ENCODE measurements around the gene SLC27A5.
"Not testable (repeated sequence)": the region's sequence is repeated elsewhere in the genome, so short reads cannot be mapped to it uniquely, and the experiment has no call there.

Gene SLC27A5

DNA sequence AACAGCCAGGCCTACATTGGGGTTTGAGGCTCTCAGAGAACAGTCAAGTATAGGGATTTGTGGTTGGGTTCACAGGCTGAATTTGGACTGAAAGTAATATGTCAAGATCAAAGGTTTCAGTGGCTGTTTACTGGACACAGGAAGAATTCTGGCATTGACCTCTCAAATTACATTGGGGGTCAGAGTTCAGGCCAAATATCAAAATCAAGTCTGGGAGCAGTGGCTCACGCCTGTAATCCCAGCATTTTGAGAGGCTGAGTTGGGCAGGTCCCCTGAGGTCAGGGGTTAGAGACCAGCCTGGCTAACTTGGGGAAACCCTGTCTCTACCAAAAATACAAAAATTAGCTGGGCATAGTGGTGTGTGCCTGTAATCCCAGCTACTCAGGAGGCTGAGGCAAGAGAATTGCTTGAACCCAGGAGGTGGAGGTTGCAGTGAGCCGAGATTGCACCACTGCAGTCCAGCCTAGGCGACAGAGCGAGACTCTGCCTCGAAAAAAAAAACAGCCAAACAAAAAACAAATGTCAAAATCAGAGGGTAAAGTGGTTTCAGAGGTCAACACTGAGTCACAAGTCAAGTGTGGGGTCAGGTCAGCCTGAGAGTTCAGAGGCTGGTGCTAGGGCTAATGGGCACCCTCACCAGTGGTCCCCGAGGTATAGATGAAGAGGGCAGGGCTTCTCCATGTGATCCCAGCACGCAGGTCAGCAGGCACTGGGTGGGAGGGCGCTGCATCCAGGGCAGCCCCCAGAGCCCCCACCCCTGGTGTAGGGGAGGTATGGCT lies 1.5 kb downstream of the SLC27A5 start:
- peak in 1 of 10 donors; percentile 34 for DNase-seq
- intact Hi-C loops (cut with DNase I) = no loop called here

DNA sequence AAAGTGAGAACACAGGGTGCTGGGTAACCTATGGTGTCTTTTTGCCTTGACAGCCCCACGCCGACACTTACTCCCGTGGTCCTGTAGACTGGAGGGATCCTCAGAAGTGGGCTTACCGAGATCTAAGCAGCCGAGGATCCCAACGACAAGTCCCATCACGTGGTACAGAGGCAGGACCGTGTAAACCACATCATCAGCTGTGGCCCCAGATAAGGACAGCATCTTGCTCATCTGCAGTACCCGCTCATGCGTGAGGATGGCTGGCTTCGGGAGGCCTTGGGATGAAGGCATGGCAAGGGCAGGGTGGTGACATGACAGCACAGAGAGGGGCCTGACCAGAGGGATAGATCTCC lies 2.1 kb downstream of the SLC27A5 start:
- peak in 1 of 10 donors; percentile 49 for DNase-seq
- intact Hi-C loops (cut with DNase I) = no loop called here

DNA sequence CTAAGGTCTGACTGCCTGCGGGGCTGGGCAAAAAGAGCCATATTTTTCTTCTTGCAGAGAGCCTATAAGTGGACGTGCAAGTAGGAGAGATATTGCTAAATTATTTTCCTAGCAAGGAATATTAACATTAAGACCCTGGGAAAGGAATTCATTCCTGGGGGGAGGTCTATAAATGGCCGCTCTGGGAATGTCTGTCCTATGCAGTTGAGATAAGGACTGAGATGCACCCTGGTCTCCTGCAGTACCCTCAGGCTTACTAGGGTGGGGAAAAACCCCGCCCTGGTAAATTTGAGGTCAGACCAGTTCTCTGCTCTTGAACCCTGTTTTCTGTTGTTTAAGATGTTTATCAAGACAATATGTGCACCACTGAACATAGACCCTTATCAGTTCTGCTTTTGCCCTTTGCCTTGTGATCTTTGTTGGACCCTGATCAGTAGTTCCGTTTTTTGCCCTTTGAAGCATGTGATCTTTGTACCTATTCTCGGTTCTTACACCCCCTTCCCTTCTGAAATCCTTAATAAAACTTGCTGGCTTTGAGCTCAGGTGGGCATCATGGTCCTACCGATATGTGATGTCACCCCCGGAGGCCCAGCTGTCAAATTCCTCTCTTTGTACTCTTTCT lies 4.1 kb downstream of the SLC27A5 start:
- DNase-seq; intact Hi-C loops (cut with DNase I): not testable (repeated sequence)

DNA sequence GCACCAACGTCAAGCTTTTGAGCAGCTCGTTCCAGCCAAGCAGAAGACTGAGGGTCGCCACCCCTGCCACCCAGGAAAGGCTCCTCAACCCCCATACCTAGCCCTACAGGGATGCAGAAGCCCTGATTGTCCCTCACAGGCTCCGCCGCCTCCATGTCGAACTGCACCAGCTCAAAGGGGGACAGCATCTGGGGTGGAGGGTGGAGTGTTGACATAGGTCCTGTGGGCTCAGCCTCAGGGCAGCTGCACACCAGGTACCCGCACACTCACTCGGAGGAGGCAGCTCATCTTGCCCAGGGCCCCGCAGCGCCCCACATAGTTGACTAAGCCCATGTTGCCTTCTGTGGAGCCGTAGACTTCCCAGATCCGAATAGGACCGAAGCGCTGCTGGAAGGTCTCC lies 11.6 kb downstream of the SLC27A5 start:
- no peak for DNase-seq
- intact Hi-C loops (cut with DNase I) = no loop called here

DNA sequence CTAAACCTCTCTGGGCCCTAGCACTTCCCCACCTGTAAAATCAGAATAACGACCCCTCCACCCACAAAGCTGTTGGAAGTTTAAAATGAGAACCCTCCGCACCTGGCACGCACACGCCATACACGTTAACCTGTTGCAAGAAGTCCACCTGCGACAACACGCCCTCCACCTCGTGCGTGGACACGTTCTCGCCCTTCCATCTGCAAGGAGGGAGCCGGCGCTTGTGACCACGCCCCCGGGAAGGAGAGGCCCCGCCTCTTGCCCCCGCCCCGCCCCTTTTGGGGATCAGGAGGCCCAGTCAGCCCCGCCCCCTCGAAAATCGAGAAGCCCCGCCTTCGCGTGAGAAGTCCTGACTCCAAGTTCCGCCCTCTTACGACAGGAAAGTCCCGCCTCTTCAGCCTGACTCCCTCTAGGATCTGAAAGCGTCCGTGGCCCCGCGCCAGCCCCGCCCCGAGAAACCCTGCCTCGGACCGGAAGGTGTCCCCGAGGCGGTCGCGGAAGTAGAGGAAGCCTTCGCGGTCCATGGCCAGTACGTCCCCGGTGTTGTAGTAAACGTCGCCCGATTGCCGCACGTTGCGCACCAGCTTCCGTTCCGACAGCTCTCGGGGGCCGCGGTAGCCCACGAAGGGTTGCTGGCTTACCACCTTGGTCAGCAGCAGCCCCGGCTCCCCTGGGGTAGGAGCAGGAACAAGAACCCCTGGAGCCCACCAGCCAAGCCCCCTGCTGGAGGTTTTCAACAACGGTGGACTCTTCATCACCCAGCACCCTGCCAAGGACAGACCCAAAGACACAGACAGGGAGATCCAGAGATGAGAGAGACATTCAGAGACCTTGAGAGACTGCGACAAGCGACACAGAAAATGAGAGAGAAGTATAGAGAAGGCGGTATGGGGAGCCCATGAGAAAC lies 12.5 kb downstream of the SLC27A5 start:
- intact Hi-C loops (cut with DNase I) = no loop called here
- peak; percentile 98 to 100 (median 100) for DNase-seq

DNA sequence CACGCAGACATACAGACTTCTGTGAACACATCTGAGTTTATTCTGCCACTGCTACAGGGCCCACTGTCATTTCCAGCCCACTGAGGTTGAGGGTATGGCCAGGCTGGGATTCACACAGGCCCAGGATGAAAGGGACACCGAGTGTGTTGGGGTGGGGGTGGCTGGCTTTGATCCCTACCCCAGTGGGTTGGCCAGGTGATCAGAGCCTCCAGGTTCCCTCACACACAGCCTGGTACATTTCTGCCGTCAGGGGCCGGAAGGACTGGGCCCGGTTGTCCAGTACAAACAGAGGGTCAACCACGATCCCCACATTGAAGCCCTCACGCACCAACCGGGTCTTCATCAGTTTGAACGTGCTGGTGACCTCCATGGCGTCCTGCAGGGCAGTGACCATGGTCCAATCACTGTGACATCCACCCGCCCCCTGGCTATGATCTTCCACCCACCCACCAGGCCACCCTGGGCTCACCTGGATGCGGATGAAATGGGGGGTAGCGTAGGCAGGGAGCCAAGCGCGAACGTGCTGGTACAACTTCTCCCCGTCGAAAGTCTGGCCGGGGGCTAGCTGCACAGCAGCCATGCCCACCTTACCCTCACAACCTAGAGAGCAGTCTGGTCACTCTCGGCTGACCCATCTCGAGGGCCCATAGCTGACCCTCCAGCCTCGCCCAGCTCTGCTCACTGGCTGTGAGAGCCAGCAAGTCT lies 13.3 kb downstream of the SLC27A5 start:
- intact Hi-C loops (cut with DNase I) = no loop called here
- no peak for DNase-seq

DNA sequence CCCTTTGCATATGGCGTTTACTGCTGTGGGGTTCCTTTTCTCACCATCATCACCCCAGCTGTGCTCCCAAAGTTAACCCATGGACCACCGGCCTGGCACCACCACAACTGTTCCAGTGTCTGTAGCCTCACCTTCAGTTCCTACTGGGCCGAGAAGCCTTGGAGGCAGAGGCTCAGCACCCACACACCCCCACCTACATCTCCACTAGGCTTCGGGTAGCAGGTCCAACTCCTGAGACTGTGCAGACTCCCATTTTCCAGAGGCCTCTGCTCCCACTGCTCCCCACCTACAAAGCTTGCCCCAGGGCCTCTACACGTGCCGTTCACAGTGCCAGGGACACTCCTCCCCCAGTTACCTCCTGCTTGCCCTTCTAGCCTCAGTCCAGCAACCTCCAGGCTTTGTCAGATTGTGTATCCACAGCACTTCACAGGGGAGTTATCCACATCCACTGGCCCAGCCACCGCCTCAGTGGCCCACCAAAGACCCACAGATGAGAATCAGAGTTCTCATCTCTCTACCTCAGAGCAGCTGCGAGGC lies 14.1 kb downstream of the SLC27A5 start:
- DNase-seq = no peak
- intact Hi-C loops (cut with DNase I) = no loop called here

DNA sequence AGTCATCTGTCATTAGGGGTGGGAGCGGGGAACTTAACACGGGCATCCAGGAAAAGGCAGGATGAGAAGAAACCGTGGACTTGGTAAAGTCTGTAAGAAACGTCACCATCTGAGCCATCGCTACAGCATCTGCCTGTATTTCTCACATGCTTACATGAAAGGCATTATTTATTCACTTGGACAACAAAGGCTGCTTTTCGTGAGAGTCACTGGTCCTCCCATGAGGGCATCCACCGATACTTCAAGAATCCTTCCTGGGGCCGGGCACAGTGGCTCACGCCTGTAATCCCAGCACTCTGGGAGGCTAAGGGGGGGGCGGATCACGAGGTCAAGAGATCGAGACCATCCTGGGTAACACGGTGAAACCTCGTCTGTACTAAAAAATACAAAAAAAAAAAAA lies 19.5 kb downstream of the SLC27A5 start:
- intact Hi-C loops (cut with DNase I) = no loop called here

DNA sequence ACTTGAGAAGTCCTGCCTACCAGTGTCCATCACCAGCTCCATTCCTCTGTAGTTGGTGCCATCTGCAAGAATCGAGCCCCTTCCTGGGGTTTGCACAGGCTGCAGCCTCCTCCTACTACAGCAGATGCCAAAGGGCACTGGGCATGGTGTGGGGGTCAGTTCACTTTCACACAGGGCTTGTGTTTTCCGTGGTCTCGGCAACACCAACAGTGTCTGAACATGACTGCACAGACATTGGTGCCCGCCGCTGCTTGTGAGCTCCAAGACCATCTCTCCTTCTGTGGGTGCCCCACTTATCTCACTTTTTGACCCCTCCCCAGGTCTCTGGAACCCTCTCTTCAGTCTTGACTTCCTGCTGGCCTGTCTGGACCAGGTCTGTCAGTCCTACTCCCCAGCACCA lies 20.4 kb downstream of the SLC27A5 start:
- intact Hi-C loops (cut with DNase I) = no loop called here
- no peak for DNase-seq

More for the DNA sequence above, 19.5 kb downstream of the SLC27A5 start:
- no peak for DNase-seq

DNA sequence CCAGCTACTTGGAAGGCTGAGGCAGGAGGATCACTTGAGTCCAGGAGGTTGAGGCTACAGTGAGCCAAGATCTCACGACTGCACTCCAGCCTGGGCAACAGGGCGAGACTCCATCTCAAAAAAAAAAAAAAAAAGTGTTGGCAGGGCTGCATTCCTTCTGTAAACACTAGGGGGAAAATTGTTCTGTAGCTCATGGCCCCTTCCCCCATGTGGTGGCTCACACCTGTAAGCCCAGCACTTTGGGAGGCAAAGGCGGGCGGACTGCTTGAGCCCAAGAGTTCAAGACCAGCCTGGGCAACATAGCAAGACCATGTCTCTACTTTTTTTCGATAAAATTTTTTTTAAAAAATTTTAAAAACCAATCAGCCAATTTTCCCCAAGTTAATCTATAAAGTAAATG lies 27.4 kb downstream of the SLC27A5 start:
- DNase-seq = peak in 2 of 10 donors; percentile 35 to 69
- intact Hi-C loops (cut with DNase I) = not testable (repeated sequence)

DNA sequence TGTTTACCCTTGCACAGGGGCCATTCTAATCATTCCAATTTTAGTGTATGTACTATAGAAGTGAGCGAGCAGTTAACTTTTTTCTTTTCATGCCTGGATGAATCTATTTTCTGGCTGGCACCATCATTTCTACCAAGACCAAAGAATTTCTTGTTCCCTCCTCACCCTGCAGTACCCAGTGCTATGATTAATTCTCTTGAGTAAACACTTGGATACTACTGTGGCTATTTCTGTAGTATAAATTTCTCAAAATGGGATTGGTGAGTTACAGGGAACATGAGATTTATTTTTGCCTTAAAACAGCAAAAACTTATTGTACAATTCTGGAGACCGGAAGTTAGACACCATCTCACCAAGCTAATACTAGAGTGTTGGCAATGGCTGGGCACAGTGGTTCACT lies 28.0 kb downstream of the SLC27A5 start:
- intact Hi-C loops (cut with DNase I) = no loop called here
- no peak for DNase-seq

DNA sequence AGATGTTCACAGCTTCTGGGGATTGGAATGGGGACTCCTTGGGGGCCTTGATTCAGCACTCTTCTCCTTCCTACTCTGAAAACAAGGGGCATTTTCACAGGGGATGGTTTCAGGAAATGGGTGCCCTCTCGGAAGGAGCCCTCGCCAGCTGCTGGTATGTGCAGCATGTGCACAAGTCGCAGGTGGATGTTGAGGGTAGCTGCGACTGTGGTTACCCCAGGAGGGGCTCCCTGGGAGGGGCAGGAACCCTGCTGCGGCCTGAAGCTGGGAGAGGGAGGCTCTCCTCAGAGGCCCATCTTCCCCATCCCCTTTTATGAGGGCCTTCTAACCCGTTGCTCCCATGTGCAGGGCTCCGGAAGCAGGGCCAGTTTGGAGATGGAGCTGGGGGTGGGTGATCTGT lies 29.4 kb downstream of the SLC27A5 start:
- intact Hi-C loops (cut with DNase I) = no loop called here
- peak in 2 of 10 donors; percentile 15 for DNase-seq

DNA sequence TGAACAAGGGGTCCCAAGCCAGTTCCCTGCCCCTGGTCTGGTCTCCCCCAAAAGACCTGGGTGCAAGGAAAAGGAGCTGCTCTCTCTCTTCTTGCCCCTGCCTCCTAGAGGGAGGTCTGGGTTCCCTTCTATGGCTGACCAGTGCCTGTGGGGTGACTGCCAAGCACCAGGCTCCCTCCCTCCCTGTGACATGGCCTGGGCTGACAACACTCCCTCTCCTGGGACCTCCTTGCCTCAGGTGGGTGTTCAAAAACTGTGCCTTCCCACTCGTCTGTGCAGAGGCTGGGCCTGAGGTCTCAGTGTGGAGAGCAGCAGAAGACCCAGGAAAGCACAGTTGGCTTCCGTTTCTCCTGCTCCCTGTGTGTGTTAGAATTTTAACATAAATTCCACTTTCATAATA lies 31.0 kb downstream of the SLC27A5 start:
- DNase-seq = no peak
- intact Hi-C loops (cut with DNase I) = no loop called here

DNA sequence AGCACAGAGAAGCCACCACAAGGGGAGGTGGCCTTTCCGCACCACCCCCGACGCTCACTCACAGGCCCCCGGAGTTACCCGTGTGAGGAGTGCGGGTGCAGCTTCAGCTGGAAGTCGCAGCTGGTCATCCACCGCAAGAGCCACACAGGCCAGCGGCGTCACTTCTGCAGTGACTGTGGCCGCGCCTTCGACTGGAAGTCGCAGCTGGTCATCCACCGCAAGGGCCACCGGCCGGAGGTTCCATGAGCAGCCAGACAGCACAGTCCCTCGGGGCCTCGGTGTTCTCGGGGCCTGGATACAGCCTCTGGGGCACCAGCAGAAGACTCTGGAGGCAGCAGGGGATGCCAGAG lies 31.3 kb downstream of the SLC27A5 start:
- intact Hi-C loops (cut with DNase I) = no loop called here
- peak in 2 of 10 donors; percentile 61 to 80 for DNase-seq

DNA sequence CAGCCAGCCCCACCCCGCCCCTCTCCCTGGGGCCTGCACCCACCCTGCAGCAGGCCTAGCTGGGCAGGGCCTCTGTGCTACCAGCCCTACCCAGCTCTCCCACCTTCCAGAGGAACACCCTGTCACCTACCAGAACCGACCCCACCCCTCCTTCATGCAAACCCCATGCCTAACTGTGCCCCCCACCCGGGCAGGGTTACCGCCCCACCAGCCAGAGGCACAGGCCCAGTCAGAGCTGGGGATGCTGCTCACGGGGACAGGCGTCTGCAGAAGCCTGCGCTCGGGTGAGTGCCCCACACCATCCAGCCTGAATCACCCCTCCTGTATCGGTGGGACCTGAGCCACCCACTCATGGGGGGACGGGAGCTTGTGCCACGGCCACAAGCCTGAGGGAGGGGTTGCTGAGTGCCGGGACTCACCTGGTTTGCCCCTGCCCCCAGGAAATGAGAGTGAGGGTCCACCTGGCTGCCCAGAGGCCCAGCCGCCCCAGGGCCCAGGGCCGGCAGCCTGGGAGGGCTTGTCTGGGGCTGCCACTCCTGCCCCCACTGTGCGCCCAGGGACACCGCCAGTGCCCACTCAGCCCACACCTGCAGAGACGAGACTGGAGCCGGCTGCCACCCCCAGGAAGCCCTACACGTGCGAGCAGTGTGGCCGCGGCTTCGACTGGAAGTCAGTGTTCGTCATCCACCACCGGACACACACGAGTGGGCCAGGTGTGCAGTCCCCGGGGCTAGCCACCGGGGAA lies 31.9 kb downstream of the SLC27A5 start:
- peak in 3 of 10 donors; percentile 55 to 85 (median 78) for DNase-seq
- intact Hi-C loops (cut with DNase I) = no loop called here

DNA sequence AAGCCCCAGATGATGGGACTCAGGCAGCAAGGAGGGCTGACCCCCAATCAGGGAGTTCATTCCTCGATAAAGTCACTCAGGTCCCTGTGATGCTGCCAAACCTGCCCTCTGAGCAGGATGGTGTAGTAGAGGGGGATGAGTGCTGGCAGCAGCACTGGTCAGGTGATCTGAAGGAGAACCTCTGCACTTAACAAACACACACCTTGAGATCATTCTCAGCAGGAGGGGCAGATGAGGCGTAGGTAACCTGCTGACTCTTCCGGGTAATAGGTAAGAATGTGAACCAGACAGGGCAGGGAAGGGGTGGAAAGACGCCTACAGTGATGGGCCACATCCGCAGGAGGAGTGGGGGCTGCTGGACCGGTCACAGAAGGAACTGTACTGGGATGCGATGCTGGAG lies 32.5 kb downstream of the SLC27A5 start:
- DNase-seq = peak in 1 of 10 donors; percentile 27
- intact Hi-C loops (cut with DNase I) = no loop called here

DNA sequence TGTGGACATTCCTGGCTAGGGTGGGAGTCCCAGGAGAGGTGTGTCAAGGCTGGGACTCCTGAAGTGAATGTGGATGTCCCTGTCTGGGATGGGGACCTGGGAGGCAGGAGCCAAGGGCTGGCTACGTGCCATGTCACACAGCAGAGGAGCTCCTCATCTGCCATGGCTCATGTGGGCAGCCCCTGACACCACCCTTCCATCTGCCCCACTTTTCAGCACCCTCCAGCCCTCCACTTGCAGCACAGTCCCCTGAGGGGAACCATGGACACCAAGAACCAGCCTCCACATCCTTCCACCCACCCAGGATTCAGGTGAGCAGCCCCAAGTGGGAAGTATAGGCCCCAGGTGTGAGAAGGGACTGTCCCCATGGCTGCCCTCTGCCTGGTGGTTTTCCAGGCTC lies 33.9 kb downstream of the SLC27A5 start:
- DNase-seq = peak in 2 of 10 donors; percentile 76 to 80
- intact Hi-C loops (cut with DNase I) = no loop called here

DNA sequence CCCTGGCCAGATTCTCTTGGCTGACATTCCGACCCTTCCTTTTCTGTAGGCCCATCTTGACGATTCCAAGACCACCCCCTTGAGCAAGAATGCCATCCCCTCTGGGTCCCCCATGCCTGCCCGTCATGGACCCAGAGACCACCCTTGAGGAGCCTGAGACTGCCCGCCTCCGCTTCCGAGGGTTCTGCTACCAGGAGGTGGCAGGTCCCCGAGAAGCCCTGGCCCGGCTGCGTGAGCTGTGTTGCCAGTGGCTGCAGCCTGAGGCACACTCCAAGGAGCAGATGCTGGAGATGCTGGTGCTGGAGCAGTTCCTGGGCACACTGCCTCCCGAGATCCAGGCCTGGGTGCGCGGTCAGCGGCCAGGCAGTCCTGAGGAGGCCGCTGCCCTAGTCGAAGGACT lies 34.7 kb downstream of the SLC27A5 start:
- intact Hi-C loops (cut with DNase I) = no loop called here
- peak in 2 of 10 donors; percentile 80 to 90 for DNase-seq

DNA sequence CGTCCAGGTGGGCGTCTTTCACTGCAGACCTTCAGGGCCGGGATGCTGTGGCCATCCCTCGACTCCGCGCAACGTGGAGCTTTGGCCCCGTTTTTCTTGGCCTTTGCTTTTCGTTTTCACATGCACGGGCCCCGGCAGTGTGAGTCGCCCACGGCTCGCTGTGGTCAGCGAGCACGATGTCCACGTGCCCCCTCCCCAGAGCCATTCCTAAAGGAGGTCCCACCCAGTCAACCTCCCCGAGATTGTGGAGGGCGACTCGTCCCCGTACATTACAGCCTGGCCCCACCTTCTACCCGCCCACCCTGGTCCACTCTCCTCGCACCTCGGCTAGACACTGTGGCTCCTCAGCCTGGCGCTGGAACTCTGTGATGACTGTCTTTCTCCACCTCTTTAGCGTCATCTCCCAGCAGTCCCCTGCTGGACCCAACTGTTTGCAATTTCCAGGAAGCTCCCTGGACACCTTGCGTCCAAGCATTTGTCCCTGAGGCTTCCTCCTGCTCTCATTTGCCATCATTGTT lies 35.2 kb downstream of the SLC27A5 start:
- peak in 5 of 10 donors; percentile 27 to 84 (median 45) for DNase-seq
- intact Hi-C loops (cut with DNase I) = no loop called here

Data from posterior cingulate gyrus (tissue), 11 donors.